Measurements from ENCODE around the gene ATG9A.

Gene ATG9A

GRCh38 chr2:219178377-219179175 lies 50.9 kb downstream of the ATG9A start:
- H4K20me1 ChIP-seq (ENCODE audit: control insufficient read depth, insufficient read depth, low read depth, low read length): 0 out of 2 replicates have a peak, but pooled peaks cover 5% of the 10 kb centered on the region
- no peaks in the 10 kb centered on the region for H3K9me2 ChIP-seq (replicated peaks; ENCODE audit: control insufficient read depth, low read length)
- H3K9me3 ChIP-seq (ENCODE audit: control insufficient read depth, insufficient read depth, low read length): no peaks in the 10 kb centered on the region
- H3K27ac ChIP-seq (ENCODE audit: low read depth, low read length): peak overlapping the region; percentile 99
- no peaks in the 10 kb centered on the region for H3K27me3 ChIP-seq (ENCODE audit: control insufficient read depth, low read length)
- peaks cover 14% of the 10 kb centered on the region for H3F3A ChIP-seq (ENCODE audit: control insufficient read depth, insufficient read depth)
- peaks cover 28% of the 10 kb centered on the region for H3K4me1 ChIP-seq (ENCODE audit: control insufficient read depth, low read length)
- H3K79me2 ChIP-seq (ENCODE audit: control insufficient read depth, low read length): peaks cover 42% of the 10 kb centered on the region
- TF ChIP-seq CTCF (IDR thresholded peaks at IDR 0.05; ENCODE audit: low read depth, low read length, poor library complexity, severe bottlenecking) (no peak), EZH2phosphoT487 (IDR thresholded peaks at IDR 0.05; ENCODE audit: borderline replicate concordance, low read length) (no peak)
- peak overlapping the region; percentile 84 for H3K4me2 ChIP-seq (ENCODE audit: low read length)
- H3K4me3 ChIP-seq (ENCODE audit: low read length): peak overlapping the region; percentile 96
- H3K36me3 ChIP-seq (ENCODE audit: control insufficient read depth, low read length): peaks cover 75% of the 10 kb centered on the region

- peaks cover 28% of the 10 kb centered on the region for H3K4me1 ChIP-seq (ENCODE audit: control insufficient read depth, low read length)
- H4K20me1 ChIP-seq (ENCODE audit: control insufficient read depth, insufficient read depth, low read depth, low read length): 0 out of 2 replicates have a peak, but pooled peaks cover 5% of the 10 kb centered on the region
- H3K27ac ChIP-seq (ENCODE audit: low read depth, low read length): peak within 1 kb of the TSS; percentile 99
- TF ChIP-seq EZH2phosphoT487 (IDR thresholded peaks at IDR 0.05; ENCODE audit: borderline replicate concordance, low read length) (no peak), CTCF (IDR thresholded peaks at IDR 0.05; ENCODE audit: low read depth, low read length, poor library complexity, severe bottlenecking) (no peak)
- peak within 1 kb of the TSS; percentile 95 for H3K4me2 ChIP-seq (ENCODE audit: low read length)
- no peaks in the 10 kb centered on the region for H3K27me3 ChIP-seq (ENCODE audit: control insufficient read depth, low read length)
- H3K4me3 ChIP-seq (ENCODE audit: low read length): peak within 1 kb of the TSS; percentile 96
- H3F3A ChIP-seq (ENCODE audit: control insufficient read depth, insufficient read depth): peaks cover 14% of the 10 kb centered on the region
- H3K36me3 ChIP-seq (ENCODE audit: control insufficient read depth, low read length): peaks cover 73% of the 10 kb centered on the region
- no peaks in the 10 kb centered on the region for H3K9me2 ChIP-seq (replicated peaks; ENCODE audit: control insufficient read depth, low read length)
- peaks cover 42% of the 10 kb centered on the region for H3K79me2 ChIP-seq (ENCODE audit: control insufficient read depth, low read length)
- H3K9me3 ChIP-seq (ENCODE audit: control insufficient read depth, insufficient read depth, low read length): no peaks in the 10 kb centered on the region
Measured at GRCh38 chr2:219177552-219178376, 51.7 kb downstream of the ATG9A start, which contains the start of gene RETREG2. Gene RETREG2 (plus strand): TSS chr2:219178275. CDS start chr2:219178353, 78 bp downstream.

GRCh38 chr2:219176818-219177551 lies 52.5 kb downstream of the ATG9A start, which contains the start of gene CNPPD1:
Gene CNPPD1 (minus strand): TSS chr2:219176925. CDS start chr2:219176828, 97 bp downstream.
- 0 out of 2 replicates have a peak, but pooled peaks cover 5% of the 10 kb centered on the region for H4K20me1 ChIP-seq (ENCODE audit: control insufficient read depth, insufficient read depth, low read depth, low read length)
- peaks cover 42% of the 10 kb centered on the region for H3K79me2 ChIP-seq (ENCODE audit: control insufficient read depth, low read length)
- no peaks in the 10 kb centered on the region for H3K9me2 ChIP-seq (replicated peaks; ENCODE audit: control insufficient read depth, low read length)
- H3K4me2 ChIP-seq (ENCODE audit: low read length): peak within 1 kb of the TSS; percentile 95
- H3K9me3 ChIP-seq (ENCODE audit: control insufficient read depth, insufficient read depth, low read length): no peaks in the 10 kb centered on the region
- H3K4me1 ChIP-seq (ENCODE audit: control insufficient read depth, low read length): peaks cover 28% of the 10 kb centered on the region
- peak within 1 kb of the TSS; percentile 99 for H3K27ac ChIP-seq (ENCODE audit: low read depth, low read length)
- TF ChIP-seq CTCF (IDR thresholded peaks at IDR 0.05; ENCODE audit: low read depth, low read length, poor library complexity, severe bottlenecking) (no peak), EZH2phosphoT487 (IDR thresholded peaks at IDR 0.05; ENCODE audit: borderline replicate concordance, low read length) (no peak)
- H3F3A ChIP-seq (ENCODE audit: control insufficient read depth, insufficient read depth): peaks cover 14% of the 10 kb centered on the region
- peaks cover 73% of the 10 kb centered on the region for H3K36me3 ChIP-seq (ENCODE audit: control insufficient read depth, low read length)
- no peaks in the 10 kb centered on the region for H3K27me3 ChIP-seq (ENCODE audit: control insufficient read depth, low read length)
- peak within 1 kb of the TSS; percentile 96 for H3K4me3 ChIP-seq (ENCODE audit: low read length)
